GM19372 (cell line): ENCODE data around the gene ESD.
A peak's percentile ranks its signal among the peaks of the same experiment; 100 is the strongest.
"Not testable (repeated sequence)": the region's sequence is repeated elsewhere in the genome, so short reads cannot be mapped to it uniquely, and the experiment has no call there.

Experiments
- ATAC-seq: cut with Tn5 transposase; IDR thresholded peaks from one replicate; pipeline ENCODE4 v1.9.1; 2021; ENCODE audit warnings: mild to moderate bottlenecking, low read depth, moderate library complexity; ENCODE audit not compliant: unreplicated experiment

ESD gene

GRCh38 chr13:46796129-46796514 is 839 bp downstream of the ESD start:
- ATAC-seq, result no peak

GRCh38 chr13:46795321-46795720 is 1.6 kb downstream of the ESD start:
- ATAC-seq, result no peak

GRCh38 chr13:46783504-46783903 is 13.5 kb downstream of the ESD start:
- no peak for ATAC-seq

GRCh38 chr13:46782691-46783090 is 14.3 kb downstream of the ESD start:
- no peak for ATAC-seq

GRCh38 chr13:46782066-46782465 is 14.9 kb downstream of the ESD start:
- ATAC-seq, result no peak

- ATAC-seq, result no peak
Observed at GRCh38 chr13:46778890-46779289, 18.1 kb downstream of the ESD start.

- ATAC-seq, result no peak
Observed at GRCh38 chr13:46778095-46778494, 18.9 kb downstream of the ESD start.

- no peak for ATAC-seq
Observed at GRCh38 chr13:46775385-46776107, 21.4 kb downstream of the ESD start.

- no peak for ATAC-seq
Observed at GRCh38 chr13:46773541-46773940, 23.4 kb downstream of the ESD start.

GRCh38 chr13:46771693-46772092 is 25.3 kb downstream of the ESD start:
- ATAC-seq, result no peak

- not testable (repeated sequence) for ATAC-seq
Observed at GRCh38 chr13:46769925-46770324, 27.0 kb downstream of the ESD start.

- no peak for ATAC-seq
Observed at GRCh38 chr13:46761866-46762265, 35.1 kb downstream of the ESD start.

- ATAC-seq, result no peak
Observed at GRCh38 chr13:46761174-46761573, 35.8 kb downstream of the ESD start.

GRCh38 chr13:46759846-46760245 is 37.1 kb downstream of the ESD start:
- ATAC-seq, result no peak

- no peak for ATAC-seq
Observed at GRCh38 chr13:46757640-46758039, 39.3 kb downstream of the ESD start.

GRCh38 chr13:46756977-46757376 is 40.0 kb downstream of the ESD start:
- no peak for ATAC-seq

- not testable (repeated sequence) for ATAC-seq
Observed at GRCh38 chr13:46755508-46755907, 41.5 kb downstream of the ESD start.

- ATAC-seq, result no peak
Observed at GRCh38 chr13:46754812-46755211, 42.1 kb downstream of the ESD start.

GRCh38 chr13:46753917-46754316 is 43.0 kb downstream of the ESD start:
- ATAC-seq, result no peak

GRCh38 chr13:46753137-46753536 is 43.8 kb downstream of the ESD start:
- ATAC-seq, result no peak

- ATAC-seq, result peak; percentile 66
Observed at GRCh38 chr13:46751811-46752635, 44.9 kb downstream of the ESD start.

GRCh38 chr13:46749951-46750350 is 47.0 kb downstream of the ESD start:
- ATAC-seq, result no peak
